Measurements from ENCODE around the gene VWA5B1.
"Not testable (repeated sequence)": the region's sequence is repeated elsewhere in the genome, so short reads cannot be mapped to it uniquely, and the experiment has no call there.

The VWA5B1 gene

DNA sequence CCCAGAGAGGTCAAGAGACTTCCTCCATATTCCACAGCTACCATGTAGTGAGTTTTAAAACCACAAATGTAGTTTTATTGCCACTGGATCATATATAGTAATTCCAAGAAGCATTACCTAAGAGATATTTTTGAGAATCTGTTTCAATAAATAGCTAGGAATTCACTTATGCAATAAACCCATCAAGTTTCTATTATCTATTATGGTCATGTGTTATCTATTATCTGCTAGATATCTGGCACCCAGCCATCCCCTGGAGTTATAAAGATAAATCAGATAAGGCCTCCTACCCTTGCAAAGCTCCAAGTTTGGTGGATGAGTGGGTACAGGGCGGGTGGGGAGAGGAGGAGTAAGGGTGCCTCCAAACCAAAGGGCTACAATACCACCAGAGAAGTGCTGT, 10.3 kb upstream of the VWA5B1 start:
- DNase-seq, result no peak

DNA sequence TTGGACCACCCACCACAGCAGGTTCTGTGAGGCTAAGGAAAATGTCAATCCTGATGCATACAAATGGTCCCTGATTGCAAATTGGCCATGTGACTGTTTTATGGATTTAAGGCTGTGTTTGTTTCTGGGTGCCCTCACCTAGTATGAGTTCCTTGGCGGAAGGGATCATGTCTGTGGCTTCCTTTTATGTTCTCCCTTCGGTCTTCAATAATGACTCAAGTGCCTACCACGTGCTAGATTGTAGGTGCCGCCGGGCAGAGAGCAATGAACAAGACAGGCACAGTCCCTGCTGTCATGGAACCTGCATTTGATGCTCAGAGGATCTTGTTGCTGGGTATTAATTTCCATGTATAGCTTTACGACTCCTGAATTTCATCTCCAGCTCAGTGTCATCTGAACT, 9.8 kb upstream of the VWA5B1 start:
- no peak for DNase-seq

DNA sequence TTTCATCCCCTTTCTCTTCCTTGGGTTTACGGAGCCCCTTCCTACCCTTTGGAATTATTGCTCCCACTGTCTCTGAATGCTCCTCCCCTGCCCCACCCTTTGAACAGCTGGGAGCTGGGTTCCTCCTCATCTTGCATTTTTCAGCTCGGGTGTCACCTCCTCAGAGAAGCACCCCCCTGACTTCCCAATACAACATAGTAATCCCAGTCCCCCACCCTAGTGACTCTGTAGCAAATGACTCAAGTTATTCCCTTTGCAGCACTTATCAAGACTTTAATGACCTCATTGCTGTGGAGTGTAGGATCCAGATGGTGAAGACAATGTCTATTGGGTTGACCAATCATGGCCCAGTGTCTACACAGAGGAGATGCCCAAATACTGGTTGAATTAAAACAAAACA, 8.9 kb upstream of the VWA5B1 start:
- no peak for DNase-seq

DNA sequence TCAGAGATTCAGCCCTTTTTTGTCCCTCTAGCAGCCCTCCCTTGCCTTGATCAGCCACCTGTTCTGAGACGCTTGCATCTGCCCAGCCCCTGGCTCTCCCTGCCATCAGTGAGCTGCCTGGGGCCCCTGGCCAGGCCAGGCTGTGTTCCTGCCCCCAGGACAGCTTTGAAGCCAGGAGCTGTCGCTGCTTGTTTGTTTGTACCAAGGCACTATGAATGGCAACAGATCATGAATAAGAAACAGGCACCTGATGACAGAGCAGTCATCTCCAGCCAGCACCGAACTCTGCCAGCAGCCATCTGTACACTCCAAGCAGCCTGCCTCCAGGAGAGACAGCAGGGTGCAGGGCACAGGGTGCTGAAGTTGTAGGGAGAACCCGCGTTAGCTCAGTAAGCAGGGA, 8.1 kb upstream of the VWA5B1 start:
- DNase-seq, result no peak

DNA sequence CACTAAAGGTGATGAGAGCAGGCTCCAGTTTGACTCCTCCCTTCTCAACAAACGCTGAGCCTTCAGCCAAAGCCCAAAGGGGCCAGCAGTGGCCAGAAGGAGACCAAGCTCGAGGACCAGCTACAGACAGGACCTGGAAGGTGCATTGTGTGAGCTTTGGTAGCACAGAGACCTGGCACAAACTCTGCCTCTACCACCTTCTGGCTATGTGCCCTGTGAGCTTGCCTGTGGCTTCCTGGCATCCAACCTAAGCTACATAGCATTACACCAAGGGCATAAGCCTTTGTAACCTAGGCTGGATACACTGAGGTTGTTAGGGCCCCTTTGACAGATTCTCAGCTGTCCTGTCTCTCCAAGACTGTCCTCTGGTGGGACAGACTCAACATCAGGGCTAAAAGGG, 6.6 kb upstream of the VWA5B1 start:
- DNase-seq, result no peak

DNA sequence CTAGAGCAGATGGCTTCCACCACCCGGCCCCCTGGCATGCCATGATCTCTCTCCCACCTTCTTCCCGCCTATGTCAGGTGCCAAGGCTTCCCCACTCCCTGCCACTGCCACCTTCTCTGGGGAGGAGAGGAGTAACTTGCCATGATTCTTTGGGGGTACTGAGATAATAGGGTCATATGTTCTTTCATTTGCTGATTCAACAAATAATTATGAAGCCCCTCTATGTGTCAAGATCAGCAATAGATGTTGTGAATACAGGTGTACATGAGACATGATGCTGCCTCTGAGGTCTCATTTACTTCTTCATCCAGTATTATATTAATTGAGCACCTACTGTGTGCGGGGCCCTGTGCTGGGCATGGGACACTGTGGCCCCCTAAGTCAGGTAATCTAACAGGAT, 6.0 kb upstream of the VWA5B1 start:
- DNase-seq, result no peak

DNA sequence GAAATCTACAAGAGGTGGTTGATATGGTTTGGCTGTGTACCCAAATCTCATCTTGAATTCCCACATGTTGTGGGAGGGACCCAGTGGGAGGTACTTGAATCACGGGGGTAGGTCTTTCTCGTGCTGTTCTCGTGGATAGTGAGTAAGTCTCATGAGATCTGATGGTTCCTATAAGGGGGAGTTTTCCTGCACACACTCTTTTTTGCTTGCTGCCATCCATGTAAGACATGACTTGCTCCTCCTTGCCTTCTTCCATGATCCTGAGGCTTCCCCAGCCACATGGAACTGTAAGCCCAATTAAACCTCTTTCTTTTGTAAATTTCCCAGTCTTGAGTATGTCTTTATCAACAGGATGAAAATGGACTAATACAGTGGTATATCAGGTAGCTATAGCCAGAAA, 5.2 kb upstream of the VWA5B1 start:
- DNase-seq, result no peak

DNA sequence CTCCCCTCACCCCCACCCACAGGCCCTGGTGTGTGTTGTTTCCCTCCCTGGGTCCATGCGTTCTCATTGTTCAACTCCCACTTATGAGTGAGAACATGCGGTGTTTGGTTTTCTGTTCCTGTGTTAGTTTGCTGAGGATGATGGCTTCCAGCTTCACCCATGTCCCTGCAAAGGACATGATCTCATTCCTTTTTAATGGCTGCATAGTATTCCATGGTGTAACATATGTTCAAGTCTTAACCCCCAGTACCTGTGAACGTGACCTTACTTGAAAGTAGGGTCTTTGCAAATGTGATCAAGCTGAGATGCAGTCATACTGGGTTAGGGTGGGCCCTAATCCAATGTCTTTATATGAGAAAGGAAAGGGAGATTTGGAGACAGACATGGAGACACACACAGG, 3.0 kb upstream of the VWA5B1 start:
- not testable (repeated sequence) for DNase-seq

DNA sequence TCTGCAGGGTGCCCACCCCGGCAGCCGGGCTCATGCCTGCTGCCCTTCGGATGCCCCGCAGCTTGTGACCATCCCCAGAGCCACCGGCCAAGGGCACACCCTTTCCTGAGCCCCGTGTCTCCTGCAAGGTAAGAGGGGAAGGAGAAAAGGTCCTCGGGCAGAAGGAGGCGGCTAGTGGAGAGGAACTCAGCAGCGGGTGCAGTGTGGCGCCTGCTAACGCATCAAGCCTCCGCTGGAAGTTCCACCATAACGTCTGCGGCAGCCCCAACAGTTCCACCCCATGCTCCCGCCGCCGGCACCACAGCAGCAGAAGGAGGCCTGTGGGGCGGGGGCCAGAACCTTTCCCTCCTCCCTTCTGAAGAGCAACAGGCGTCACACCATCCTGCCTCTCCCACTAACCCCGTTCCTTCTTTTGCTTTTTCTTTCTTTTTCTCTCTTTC, 990 bp downstream of the VWA5B1 start:
- DNase-seq, result no peak

DNA sequence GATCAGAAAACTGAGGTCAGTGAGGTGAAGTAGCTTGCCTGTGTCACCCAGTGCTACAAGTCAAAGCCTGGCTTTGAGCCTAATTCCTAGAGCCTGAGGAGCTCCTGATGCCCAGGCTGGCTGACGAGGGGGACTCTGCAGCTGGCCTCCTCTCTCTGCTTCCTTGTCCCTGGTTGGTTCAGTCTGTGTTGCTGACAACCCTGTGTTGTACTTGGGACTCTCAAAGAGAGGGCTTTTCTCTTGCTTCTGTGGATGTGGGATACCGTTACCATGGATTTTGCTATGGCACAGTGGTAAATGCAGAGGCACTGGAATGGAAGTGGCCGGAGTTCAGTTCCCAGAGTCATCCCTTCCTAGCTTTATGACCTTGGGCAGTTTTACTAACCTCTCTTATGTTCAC, 8.0 kb downstream of the VWA5B1 start:
- DNase-seq, result no peak

DNA sequence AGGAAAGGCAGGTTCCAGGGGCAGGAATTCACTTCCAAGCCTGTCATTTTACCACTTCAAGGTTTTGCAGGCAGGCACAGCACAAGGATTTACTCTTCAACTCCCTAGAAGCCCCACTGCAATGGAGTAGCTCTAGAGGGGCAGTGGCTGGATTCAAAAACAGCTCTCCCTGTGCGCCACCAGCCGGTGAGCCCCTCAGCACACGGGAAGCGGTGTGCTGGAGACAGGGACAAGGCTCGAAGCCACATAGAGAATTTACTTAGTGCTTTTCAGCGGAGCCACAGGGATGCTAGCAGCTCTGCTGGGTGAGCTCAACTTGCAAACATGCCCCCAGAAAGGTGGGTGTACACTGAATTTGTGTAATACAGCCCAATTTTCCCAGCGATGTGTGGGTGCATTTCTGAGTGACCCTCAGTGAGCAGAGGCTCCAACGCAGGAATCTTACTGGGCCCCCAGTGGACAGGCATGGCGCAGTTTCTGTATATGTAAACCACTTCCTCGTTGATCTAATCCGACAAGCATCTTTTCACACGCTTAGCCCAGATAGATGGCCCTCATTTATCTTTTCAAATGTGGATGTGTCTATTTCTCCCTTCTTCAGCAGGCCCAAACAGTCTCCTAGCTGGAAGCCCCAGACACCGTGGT, 10.9 kb downstream of the VWA5B1 start:
- no peak for DNase-seq

DNA sequence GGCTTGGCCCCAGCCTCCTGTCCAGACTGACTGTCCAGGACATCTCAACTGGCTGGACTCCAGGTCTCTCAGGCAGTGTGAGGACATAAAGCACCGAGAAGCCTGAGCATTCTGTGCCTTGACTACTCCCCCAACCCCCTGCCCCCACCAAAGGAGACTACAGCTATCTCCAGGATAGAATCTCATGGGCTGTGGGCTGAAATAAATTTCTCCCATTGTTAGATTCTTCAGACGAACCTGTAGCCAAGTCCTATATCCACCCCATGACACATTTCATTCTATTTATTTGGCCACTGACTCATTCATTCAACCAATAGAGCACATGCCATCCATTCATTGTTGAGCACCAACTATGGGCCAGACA, 11.4 kb downstream of the VWA5B1 start:
- no peak for DNase-seq

DNA sequence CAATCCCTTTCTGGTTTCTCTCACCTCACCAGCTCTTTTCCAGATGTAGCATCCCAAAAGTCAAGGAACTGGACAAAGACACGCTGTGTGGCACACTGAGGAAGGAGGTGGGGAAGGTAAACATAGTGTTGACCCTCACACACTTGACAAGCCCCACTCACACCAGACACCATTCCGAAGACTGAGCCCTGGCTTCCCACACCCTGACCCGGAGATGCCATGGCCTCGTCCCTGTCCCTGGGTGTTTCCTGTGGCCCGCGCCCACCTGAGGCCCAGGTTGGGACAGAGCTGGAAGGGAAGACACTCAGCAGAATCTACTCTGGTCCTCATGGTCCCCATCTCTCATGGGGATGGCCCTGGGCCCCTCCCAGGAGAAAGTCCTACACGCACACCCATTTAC, 16.4 kb downstream of the VWA5B1 start:
- no peak for DNase-seq

DNA sequence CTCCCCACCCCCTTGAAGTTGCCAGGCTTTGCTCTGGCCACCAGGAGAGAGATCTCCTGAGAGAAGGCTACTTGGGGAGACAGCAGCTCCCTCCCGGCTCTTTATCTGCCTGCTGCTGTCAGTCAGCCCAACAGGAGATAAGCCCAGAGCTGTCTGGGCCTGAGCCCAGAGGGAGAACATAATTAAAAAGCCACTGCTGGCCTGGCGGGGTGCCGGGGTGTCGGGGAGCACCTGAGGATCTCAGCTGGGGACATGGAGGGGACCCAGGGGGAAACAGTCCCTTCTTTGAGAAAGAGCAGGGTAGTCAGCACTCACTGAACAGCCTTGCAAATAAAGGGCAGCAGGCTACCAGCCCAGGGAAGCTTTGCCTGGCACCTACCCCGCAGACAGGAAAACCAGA, 17.9 kb downstream of the VWA5B1 start:
- DNase-seq, result no peak

DNA sequence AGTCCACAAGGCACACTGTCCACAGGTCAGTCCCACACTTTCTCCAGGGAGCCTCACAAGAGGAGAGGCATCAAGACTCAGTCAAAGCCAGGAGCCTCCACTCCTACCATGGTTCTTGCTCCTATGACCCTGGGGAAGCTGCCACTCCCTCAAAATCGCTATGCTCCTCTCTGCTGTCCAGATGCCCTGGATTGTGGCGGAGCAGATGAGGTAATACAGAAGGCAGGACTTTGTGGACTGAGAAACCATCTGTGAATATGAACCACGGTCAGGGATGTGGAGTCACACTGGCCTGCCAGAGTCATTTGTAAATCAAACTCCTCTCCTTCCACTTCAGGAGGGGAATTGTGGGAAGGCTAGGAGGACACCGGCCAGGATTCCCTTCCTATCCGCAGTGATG, 20.6 kb downstream of the VWA5B1 start:
- DNase-seq, result no peak

DNA sequence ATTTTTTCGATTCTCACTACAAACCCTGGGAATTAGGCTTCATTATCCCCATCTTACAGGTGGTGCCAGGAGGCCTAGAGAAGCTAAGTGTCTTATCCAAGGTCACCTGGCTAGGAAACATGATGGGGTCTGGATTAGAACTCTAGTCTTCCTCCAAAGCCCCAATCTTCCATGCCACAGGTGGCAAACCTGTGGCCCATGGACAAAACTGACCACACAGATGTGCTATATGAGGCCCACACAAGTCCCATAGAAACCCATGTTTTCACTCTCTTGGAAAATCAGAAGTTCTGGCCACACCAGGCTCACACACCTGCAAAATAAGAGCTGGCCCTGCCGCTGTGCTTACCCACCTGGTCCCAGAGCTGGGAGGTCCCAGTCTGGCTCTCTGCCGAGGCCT, 21.6 kb downstream of the VWA5B1 start:
- DNase-seq, result no peak

DNA sequence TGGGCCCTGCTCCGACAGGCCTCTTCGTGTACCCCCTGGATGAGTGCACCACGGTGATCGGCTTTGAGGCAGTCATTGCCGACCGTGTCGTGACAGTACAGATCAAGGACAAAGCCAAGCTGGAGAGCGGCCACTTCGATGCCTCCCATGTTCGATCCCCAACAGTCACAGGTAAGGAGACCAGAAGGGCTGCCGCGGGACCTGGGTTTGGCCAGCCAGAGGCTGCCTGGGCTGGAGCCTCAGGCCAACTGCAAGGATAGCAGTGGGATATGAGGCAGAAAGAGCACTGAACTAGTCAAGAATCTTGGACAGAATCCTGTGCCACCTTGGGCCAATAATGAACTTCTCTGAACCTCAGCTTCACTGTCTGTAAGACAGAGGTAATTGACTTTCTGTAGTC, 22.1 kb downstream of the VWA5B1 start:
- DNase-seq, result no peak

DNA sequence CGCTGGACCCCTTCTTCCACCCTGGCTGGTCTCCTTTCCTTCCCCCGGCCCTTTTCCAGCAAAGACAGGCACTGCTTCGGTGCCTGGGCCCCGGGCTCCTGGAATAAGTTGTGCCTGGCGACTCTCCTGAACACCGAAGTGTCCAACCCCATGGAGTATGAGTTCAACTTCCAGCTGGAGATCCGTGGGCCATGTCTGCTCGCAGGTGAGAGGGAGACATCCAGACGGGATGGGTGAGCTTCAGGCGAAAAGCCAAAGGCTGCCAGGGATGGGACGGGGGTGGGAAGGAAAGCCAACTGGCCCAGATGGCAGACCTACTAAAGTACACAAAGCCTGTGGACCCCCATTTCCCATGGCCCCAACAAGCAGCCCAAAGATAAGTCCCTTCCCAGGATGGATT, 26.8 kb downstream of the VWA5B1 start:
- DNase-seq, result no peak

DNA sequence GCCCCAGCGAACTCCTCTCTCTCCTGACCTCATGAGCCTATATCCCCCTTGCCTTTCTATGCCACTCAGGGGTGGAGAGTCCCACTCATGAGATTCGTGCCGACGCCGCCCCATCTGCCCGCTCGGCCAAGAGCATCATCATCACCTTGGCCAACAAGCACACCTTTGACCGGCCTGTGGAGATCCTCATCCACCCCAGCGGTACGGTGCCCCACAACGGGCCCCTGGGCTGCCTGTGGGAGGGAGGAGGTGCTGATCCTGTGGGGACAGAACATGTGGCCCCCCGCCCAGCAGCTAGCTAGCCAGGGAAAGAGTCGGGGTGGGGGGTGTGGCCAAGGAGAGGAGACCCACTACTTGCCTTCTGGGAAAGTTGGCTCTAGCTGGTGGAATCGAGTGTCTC, 27.8 kb downstream of the VWA5B1 start:
- DNase-seq, result no peak

DNA sequence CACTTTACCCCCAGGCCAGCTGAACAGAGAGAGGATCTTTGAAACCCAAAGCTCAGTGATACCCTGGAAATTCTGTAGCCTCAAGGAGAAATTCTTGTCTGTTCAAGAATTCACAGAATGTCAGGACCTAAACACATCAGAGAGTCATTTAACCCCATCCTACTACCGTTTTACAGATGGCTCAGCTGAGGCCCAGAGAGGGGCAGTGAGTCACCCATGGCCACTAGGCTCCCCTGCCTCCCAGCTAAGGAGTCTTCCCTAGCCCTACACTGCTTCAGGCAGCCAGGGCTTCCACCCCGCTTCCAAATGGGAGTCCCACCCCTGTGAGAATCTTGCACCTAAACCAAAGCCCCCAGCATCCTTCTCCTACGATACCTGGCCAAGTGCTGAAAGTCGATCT, 28.3 kb downstream of the VWA5B1 start:
- no peak for DNase-seq

DNA sequence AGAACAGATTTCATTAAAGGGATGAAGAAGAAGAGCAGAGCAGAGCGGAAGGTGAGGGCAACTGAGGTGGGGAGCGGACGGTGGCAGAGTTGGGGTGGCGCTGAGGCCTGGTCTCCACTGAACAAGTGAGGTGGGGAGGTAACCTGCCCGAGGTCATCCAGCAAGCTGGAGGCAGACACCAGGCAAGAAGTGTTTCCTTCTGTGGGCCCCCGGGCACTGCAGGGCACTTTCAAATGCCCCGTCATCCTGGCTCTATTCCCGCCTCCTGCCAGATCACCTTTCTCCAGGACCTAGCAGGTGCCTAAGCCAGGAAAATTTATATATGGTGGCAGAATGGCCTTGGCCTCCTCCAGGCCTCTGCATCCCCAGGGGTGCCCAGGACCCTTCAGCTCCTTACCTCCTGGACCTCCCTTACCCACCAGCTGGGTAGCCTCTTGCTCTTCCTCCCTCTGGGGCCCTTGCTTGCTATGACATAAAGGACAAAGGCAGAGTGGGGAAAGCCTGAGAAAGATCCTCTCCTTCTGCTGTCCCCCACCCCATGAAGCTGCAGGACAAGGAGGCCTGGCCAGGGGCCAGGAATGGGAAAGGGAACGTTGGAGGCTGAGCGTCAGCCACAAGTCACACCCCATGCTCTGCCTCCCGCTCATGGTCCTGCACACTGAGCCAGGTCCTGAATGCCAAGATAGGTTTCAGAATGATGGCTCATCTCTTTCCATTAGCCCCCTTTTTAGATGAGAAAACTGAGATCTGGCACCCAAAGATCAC, 29.0 kb downstream of the VWA5B1 start:
- no peak for DNase-seq

DNA sequence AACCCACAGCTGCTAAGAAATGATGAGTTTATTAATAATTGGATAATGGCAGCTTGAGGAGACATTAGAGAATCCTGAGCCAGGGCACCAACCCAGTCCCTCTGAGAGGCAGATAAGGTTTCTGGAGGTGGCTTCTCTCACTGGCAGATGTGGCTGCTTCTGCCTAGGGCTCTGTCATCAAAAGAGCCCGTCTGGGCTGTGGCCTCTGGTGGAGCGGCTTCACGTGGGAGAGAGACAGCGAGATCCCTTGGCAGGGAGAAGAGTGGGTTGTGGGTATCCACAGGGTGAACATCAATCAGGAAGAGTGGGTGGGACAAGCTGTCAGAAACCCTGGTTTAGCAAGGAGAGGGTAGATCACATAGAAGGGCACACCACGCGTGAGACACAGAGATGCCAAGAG, 30.0 kb downstream of the VWA5B1 start:
- DNase-seq, result no peak

DNA sequence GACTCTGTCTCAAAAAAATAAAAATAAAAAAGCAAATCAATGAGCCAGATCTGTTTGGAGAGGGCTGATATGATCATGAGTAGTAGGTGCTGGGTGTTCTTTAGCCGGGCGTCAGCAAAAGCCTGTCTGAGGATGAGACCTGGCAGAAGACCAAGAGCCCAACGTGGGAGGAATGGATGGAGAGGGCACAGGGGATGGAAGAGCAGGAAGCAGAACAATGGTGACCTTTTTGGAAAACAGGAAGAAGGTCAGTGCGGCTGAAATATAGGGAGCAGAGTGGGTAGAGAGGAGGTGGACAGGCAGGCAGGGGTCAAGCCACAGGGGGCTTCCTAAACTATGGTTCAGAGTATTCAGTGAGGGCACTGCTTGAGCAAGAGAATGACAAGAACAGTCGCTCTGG, 30.9 kb downstream of the VWA5B1 start:
- no peak for DNase-seq

DNA sequence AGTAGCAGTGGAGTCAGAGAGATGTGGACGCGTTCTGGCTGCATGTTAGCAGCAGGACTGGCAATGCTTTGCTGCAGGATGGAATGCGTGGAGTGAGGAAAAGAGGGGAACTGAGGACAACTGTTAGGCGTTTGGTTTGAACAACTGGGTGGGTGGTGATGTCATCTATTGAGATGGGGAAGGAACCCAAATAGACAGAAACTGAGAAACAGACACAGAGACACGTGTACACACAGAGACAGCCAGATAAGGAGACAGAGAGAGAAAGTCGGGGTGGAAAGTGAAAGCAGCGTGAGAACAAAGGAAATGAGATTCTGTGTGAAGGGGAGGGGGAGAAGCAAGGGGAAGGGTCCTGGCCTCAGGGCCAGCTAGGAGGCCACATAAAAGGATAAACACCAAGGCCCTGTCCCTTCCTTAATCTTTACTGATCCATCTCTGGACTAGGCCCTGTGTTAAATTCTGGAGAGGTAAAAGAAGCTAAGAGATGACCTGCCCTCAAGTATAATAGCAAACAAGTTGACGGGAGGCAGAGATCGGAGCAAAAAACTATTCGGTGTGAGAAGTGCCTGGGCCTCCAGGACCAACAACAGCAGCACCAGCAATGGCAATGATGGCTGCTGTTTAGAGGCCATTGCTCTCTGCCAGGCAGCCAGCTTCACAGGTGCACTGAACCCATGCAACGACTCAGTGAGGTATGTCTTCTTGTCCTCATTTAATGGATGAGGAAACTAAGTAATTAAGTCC, 31.6 kb downstream of the VWA5B1 start:
- DNase-seq, result no peak
